SU-DHL-6 (cell line): Measurements from ENCODE around the gene ANXA3.

ENCODE experiments used
- CTCF ChIP-seq: fragments of 200-600 bp; sonication (generic); IDR thresholded peaks from one replicate; pipeline ENCODE4 v1.5.1; 2017; ENCODE audit warnings: antibody characterized with exemption, mild to moderate bottlenecking, low read length, moderate library complexity; ENCODE audit not compliant: insufficient read depth, poor library complexity, severe bottlenecking
- EZH2phosphoT487 ChIP-seq: fragments of 200-600 bp; sonication (generic), shearing (Covaris generic); conservative IDR thresholded peaks from 2 replicates; pipeline ENCODE4 v1.6.1; 2018; ENCODE audit warnings: mild to moderate bottlenecking, antibody characterized with exemption, low read length, moderate library complexity, mixed read lengths

- TF ChIP-seq CTCF = no peak
- TF ChIP-seq EZH2phosphoT487 = no peak
Measured at GRCh38 chr4:78599931-78600375, 48.4 kb downstream of the ANXA3 start.
